Ovary (tissue), 3 donors: ENCODE measurements around the gene HK1.

Source experiments
- CTCF ChIP-seq, 3 donors: fragments of 450-650 bp in 2 of 3; fragments of 200-600 bp in 1 of 3; IDR thresholded peaks; one replicate each; pipeline versions ENCODE4 v1.5.1 to v1.8.0; 2016 to 2022; ENCODE audit warnings: antibody characterized with exemption in 3 of 3, mild to moderate bottlenecking in 1 of 3
- EP300 ChIP-seq: sonication (generic); formaldehyde crosslinking; IDR thresholded peaks from one replicate; pipeline ENCODE4 v1.6.1; 2017; ENCODE audit warnings: antibody characterized with exemption
- POLR2A ChIP-seq: fragments of 450-650 bp; IDR thresholded peaks from one replicate; pipeline ENCODE4 v1.6.1; 2017; ENCODE audit warnings: antibody characterized with exemption, mild to moderate bottlenecking, moderate library complexity
- donor health status: DM: no; HTN: no; CAD: no.

DNA sequence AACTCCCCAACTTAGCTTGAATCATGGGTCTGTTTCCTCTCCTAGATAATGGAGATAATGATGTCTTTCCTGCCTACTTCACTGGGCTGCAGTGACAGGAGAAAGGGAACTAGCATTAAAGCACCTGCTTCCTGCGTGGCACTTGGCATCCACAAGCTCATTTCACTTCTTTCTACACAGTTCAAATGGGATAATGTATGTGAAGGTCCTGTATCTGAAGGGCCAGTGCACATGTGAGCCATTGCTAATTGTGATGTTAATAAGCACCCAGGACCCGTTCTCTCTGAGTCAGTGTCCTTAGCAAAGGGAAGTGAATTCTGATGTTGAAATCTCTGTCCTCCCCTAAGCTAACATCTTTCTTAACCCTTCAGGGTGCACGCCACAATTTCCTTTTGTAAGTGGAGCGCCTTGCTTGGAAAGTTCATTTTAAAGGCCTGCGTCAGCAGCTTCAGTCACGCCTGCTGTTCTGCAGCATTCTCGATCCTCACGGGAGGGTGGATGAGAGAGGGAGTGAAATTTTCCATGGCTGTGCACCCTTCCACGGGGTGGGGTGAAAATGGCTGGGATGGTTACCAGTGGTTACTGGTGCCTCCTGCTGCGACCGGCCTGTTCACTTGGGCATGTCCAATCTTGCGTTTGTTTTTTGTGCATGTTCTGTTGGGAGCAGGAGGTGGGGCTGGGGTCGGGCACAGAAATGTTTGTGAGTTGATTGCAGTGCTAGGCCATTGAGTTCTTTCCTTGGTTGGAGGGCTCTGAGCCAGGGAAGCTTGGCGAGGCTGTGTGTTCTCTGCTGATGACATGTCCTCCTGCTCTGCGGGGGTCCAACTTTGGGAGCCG is 59.2 kb downstream of the HK1 start:
- no peak for TF ChIP-seq CTCF (IDR thresholded peaks at IDR 0.05)
- TF ChIP-seq POLR2A = no peak
- TF ChIP-seq EP300 = no peak
